ENCODE measurements around the gene LYVE1. TPM values are rescaled to one million over a fixed set of nuclear protein-coding genes. Genes with fewer than 3 reads are reported as not detected.
A peak's percentile ranks its signal among the peaks of the same experiment; 100 is the strongest.

LYVE1 gene
- total RNA-seq, 4 donors from 2014 or later = 3.9 to 17.0 (median 11.1) TPM

- peaks cover 19% of the 10 kb centered on the region for H3K4me1 ChIP-seq
- no peak for DNase-seq (ENCODE audit: low spot score in 2 of 2)
- TF ChIP-seq POLR2A (IDR thresholded peaks at IDR 0.05) = no peak
- no peak for TF ChIP-seq EP300 (IDR thresholded peaks at IDR 0.05)
- TF ChIP-seq, protein P1, sequence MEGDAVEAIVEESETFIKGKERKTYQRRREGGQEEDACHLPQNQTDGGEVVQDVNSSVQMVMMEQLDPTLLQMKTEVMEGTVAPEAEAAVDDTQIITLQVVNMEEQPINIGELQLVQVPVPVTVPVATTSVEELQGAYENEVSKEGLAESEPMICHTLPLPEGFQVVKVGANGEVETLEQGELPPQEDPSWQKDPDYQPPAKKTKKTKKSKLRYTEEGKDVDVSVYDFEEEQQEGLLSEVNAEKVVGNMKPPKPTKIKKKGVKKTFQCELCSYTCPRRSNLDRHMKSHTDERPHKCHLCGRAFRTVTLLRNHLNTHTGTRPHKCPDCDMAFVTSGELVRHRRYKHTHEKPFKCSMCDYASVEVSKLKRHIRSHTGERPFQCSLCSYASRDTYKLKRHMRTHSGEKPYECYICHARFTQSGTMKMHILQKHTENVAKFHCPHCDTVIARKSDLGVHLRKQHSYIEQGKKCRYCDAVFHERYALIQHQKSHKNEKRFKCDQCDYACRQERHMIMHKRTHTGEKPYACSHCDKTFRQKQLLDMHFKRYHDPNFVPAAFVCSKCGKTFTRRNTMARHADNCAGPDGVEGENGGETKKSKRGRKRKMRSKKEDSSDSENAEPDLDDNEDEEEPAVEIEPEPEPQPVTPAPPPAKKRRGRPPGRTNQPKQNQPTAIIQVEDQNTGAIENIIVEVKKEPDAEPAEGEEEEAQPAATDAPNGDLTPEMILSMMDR (IDR thresholded peaks at IDR 0.05) = no peak
- TF ChIP-seq POLR2AphosphoS5 (IDR thresholded peaks at IDR 0.05) = no peak
Observed at GRCh38 chr11:10515418-10515817, 53.0 kb downstream of the LYVE1 start.

DNA sequence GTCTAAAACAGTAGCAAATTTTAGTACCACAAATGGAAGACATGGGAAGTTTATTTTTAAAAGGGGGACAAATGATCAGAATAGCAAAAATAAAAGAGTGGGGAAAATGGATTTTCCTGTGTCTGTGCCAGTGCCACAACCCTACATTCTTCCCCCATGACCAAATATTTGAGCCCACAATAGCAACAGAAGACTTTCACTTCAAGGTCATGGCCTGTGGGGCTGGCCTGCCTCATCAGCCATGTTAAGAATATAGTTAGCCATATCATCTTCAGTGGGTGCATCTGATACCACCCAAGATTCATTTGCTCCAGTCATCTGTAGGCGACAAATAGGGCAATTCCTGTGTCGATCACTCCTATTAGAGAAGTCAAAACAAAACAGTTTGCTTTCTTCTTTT lies 53.8 kb downstream of the LYVE1 start:
- no peak for DNase-seq (ENCODE audit: low spot score in 2 of 2)
- Histone ChIP-seq H3K4me1 (peaks cover 19% of the 10 kb centered on the region), H3K9me3 (no peaks in the 10 kb centered on the region), H3K27ac (peak overlapping the region; percentile 3), H3K27me3 (no peaks in the 10 kb centered on the region), H3K36me3 (peaks cover 17% of the 10 kb centered on the region), H3K4me3 (no peak overlapping the region)
- WGBS = 85% methylated on average over 2 of the region's 2 CpGs
- TF ChIP-seq EP300 (IDR thresholded peaks at IDR 0.05) = no peak
- TF ChIP-seq, protein P1 (IDR thresholded peaks at IDR 0.05) = no peak
- TF ChIP-seq POLR2AphosphoS5 (IDR thresholded peaks at IDR 0.05) = no peak
- TF ChIP-seq POLR2A (IDR thresholded peaks at IDR 0.05) = no peak

More at GRCh38 chr11:10515418-10515817, 53.0 kb downstream of the LYVE1 start:
- H3K9me3 ChIP-seq = no peaks in the 10 kb centered on the region
- 89% methylated on average over 3 of the region's 3 CpGs for WGBS
- no peaks in the 10 kb centered on the region for H3K27me3 ChIP-seq
- H3K4me3 ChIP-seq = no peak overlapping the region
- no peak overlapping the region for H3K27ac ChIP-seq
- peaks cover 24% of the 10 kb centered on the region for H3K36me3 ChIP-seq

DNA sequence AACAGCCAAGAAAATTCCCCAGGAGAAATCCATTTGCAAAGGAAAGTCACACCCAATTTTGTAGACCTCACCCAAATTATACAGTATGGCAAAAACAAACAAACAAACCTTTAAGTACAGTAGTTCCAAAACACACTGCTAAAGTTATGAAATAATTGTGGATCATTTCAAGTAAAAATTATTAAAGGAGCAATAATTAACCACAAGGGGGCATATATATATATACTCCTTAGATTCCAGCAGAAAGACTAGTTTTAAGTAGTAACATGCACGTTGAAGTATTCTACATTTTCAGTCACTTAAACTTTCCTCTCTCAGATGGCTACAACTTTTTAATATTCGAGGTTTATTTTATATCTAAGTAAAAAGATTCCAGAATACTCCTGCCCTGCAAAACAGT lies 54.3 kb downstream of the LYVE1 start:
- peaks cover 19% of the 10 kb centered on the region for H3K4me1 ChIP-seq
- no peaks in the 10 kb centered on the region for H3K9me3 ChIP-seq
- H3K27ac ChIP-seq = peak overlapping the region; percentile 3
- 29% methylated on average over 2 of the region's 2 CpGs for WGBS
- no peak overlapping the region for H3K4me3 ChIP-seq
- TF ChIP-seq, protein P1 (IDR thresholded peaks at IDR 0.05) = peak in 1 of 2 donors; percentile 14
- TF ChIP-seq POLR2AphosphoS5 (IDR thresholded peaks at IDR 0.05) = no peak
- no peak for TF ChIP-seq POLR2A (IDR thresholded peaks at IDR 0.05)
- no peak for DNase-seq (ENCODE audit: low spot score in 2 of 2)
- H3K27me3 ChIP-seq = no peaks in the 10 kb centered on the region
- H3K36me3 ChIP-seq = peaks cover 12% of the 10 kb centered on the region

- WGBS = 55% methylated on average over 10 of the region's 10 CpGs
- Histone ChIP-seq H3K36me3 (peaks cover 2% of the 10 kb centered on the region), H3K27ac (no peak overlapping the region), H3K27me3 (no peaks in the 10 kb centered on the region), H3K4me1 (peaks cover 15% of the 10 kb centered on the region), H3K9me3 (no peaks in the 10 kb centered on the region), H3K4me3 (no peak overlapping the region)
- TF ChIP-seq POLR2AphosphoS5 (IDR thresholded peaks at IDR 0.05) = no peak
- TF ChIP-seq EP300 (IDR thresholded peaks at IDR 0.05) = no peak
- no peak for TF ChIP-seq POLR2A (IDR thresholded peaks at IDR 0.05)
- TF ChIP-seq, protein P1 (IDR thresholded peaks at IDR 0.05) = no peak
- no peak for DNase-seq (ENCODE audit: low spot score in 2 of 2)
Observed at GRCh38 chr11:10511181-10511621, 57.3 kb downstream of the LYVE1 start.

Other genes with a start within 250 kb of the LYVE1 start
- gene AMPD3, start 113.4 kb downstream of the LYVE1 start, total RNA-seq = 10 to 100 TPM; 23.5 to 51.7 (median 27.4) TPM
- gene RNF141, start 27.5 kb downstream of the LYVE1 start, total RNA-seq = 10 to 100 TPM; 68.2 to 83.4 (median 73.7) TPM
- 1 to 10 TPM; 2.9 to 4.6 (median 4.2) TPM for gene IRAG1, start 125.1 kb upstream of the LYVE1 start, total RNA-seq
- 10 to 100 TPM; 28.6 to 34.1 (median 30.5) TPM for gene CTR9, start 182.6 kb upstream of the LYVE1 start, total RNA-seq
- gene EIF4G2, start 240.3 kb upstream of the LYVE1 start, total RNA-seq = 100 to 1,000 TPM; 439 to 593 (median 477) TPM